GM11168 (cell line): ENCODE data around the gene ABL1.

Experiments
- in situ Hi-C: fragments of 300-500 bp; cut with MboI; formaldehyde crosslinking; loops from one replicate; pipeline ENCODE4 v1.12.0; 2022; ENCODE audit warnings: low sequenced_read_pairs; ENCODE audit not compliant: unreplicated experiment

Gene ABL1

DNA sequence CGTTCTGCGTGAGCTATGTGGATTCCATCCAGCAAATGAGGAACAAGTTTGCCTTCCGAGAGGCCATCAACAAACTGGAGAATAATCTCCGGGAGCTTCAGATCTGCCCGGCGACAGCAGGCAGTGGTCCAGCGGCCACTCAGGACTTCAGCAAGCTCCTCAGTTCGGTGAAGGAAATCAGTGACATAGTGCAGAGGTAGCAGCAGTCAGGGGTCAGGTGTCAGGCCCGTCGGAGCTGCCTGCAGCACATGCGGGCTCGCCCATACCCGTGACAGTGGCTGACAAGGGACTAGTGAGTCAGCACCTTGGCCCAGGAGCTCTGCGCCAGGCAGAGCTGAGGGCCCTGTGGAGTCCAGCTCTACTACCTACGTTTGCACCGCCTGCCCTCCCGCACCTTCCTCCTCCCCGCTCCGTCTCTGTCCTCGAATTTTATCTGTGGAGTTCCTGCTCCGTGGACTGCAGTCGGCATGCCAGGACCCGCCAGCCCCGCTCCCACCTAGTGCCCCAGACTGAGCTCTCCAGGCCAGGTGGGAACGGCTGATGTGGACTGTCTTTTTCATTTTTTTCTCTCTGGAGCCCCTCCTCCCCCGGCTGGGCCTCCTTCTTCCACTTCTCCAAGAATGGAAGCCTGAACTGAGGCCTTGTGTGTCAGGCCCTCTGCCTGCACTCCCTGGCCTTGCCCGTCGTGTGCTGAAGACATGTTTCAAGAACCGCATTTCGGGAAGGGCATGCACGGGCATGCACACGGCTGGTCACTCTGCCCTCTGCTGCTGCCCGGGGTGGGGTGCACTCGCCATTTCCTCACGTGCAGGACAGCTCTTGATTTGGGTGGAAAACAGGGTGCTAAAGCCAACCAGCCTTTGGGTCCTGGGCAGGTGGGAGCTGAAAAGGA is 50.7 kb downstream of the ABL1 start:
- in situ Hi-C loops: no loop called here

- in situ Hi-C loops: no loop called here
These were observed 51.9 kb downstream of the ABL1 start for GRCh38 chr9:130886981-130887380.

DNA sequence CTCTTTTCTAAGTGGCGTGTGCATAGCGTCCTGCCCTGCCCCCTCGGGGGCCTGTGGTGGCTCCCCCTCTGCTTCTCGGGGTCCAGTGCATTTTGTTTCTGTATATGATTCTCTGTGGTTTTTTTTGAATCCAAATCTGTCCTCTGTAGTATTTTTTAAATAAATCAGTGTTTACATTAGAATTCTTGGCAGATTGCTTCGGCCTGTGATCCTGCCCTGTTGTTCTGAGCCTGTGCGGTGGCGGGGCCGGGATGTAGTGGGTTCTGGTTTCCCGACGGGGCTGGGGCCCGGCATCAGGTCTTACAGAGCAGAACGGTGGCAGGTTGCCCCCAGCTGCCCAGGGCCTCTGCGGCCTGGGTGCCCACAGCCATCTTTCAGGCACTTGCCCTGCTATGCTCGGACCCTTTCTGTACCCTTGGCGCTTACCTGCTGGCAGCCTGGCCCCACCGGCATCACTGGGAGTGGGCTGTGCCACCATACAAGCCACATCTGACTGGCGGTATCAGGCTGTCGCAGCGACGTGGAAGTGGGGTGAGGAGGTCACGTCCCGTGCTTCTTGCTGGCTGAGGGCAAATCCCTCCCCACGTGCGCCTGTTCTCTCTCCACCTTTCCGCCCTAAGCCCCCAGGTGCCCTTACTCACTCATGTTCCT is 52.6 kb downstream of the ABL1 start:
- in situ Hi-C loops: no loop called here

DNA sequence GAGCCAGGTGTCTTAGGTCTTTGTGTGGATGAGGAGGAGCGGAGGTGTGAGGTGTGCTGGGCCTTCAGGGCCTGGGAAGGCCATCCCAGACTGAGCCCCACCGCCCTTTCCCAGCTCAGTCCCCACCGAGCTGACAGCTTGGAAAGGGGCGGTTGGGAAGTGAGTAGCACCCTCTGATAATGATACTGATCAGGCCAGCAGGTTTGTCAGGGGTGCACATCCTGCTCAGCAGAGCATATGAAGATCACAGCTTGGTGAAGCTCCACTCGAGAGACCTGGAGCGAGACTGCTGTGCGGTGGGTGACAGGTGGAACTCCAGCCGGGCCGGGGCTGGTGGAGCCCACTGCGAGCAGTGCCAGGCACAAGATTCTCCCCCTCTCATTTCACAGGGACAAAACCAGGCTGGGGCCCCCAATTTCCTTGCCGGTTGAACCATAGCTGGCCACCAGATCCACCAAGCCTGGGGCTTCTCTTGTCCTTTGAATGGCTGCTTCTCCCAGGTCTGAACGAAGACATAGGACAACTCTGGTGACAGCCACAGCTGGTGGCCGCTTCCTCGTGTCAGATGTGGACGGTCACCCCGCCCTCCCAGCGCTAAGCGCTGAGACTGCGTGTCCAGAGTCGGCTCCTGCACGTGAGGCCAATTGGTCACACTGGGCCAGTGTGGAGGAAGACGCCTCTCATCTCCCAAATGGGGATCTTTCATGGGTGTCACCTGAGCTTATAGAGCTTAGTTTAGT is 53.3 kb downstream of the ABL1 start:
- in situ Hi-C loops: no loop called here

DNA sequence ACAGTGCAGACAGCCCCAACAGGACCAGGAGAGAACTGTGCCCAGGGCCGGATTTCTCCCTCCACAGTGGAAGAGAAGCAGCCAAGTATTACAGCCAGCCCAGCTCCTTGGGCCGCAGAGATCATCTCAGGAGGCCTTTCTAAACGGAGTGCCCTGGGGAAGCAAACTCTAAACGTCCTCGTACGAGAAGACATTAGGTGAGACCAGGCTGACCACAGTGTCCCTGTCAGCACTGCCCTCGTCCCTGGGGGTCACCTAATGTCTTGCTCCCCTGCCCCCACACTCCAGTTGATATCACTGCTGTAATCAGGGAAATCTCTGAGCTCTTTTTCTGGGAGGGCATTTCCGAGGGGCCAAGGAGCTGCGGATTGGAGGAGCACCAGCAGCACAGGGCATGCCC is 55.1 kb downstream of the ABL1 start:
- in situ Hi-C loops: no loop called here

DNA sequence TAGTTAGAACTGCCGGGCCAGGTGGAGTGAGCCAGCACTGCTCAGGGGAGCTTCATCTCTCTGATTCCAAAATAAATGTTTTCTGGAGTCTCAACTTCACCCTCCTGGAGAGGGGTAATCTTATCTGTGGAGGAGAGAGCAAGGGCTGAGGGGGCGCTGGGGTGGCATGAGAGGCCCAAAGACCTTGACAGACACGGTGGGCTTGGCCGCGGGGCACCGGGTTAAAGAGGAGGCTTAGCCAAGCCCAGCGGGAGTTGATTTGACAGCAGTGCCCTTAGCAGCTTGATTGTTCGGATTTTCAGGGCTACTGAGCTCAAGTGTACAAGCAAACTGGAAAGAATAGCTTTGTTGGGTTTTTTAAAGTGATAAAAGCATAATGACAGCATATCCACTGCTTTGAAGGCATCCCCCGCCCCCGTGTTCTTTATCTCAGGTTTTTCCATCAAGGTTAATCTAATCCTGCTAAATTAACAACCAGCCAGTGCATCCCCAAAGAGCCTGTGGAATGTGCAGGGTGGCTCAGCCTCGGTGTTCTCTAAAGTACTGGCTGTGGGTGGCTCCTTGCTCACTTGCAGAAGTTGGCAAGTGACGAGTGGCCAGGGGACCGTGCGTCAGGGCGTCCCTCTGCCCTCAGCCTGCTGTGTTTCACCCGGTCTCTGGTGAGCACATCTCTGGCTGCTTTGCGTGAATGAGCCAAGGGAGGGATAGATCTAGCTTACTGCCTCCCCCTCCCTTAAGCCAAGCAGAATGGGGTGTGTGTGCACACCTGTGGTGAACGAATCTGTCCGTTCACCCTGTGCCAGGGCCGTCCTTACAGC is 56.0 kb downstream of the ABL1 start:
- in situ Hi-C loops: no loop called here

- in situ Hi-C loops: no loop called here
These were observed 56.8 kb downstream of the ABL1 start for GRCh38 chr9:130891688-130892476.

GRCh38 chr9:130892477-130893304 is 57.6 kb downstream of the ABL1 start:
- in situ Hi-C loops: no loop called here

- in situ Hi-C loops: no loop called here
These were observed 58.5 kb downstream of the ABL1 start for GRCh38 chr9:130893341-130894101.

DNA sequence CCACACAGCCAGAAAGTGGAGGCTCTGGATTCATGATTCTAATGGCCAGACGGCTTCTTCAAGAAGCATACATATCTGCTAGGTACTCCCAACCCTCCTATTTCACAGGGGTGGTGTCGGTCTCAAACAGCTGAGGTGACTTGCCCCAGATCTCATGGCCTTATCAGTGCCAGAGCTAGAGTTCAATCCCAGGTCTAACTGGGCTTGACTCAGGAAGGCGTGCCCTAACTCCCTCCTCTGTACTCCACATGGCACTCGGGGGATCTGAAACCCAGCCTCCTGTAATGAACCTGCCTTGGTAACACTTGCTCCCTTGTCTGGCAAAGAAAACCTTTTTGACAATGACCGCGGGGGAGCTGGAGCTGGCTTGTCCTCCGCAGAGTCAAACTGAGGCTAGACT is 59.5 kb downstream of the ABL1 start:
- in situ Hi-C loops: no loop called here

DNA sequence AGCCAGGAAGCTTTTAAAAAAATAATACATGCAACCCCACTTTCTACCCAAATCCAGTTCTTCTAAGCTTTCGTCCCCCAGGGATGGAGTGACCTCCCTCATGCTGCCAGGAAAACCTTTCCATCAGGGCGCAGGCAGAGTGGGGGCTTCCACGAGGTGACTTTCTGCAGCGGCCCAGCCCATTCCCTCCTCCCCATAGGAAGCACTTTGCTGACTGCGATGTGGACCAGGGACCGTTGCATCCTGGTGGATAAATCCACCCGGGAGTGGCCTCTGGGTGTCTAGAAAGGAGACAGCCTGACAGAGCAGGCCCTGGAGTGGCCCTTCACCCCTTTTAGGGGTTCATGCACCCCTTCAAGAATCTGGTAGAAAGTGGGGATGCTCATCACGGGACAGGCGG is 60.0 kb downstream of the ABL1 start:
- in situ Hi-C loops: no loop called here

DNA sequence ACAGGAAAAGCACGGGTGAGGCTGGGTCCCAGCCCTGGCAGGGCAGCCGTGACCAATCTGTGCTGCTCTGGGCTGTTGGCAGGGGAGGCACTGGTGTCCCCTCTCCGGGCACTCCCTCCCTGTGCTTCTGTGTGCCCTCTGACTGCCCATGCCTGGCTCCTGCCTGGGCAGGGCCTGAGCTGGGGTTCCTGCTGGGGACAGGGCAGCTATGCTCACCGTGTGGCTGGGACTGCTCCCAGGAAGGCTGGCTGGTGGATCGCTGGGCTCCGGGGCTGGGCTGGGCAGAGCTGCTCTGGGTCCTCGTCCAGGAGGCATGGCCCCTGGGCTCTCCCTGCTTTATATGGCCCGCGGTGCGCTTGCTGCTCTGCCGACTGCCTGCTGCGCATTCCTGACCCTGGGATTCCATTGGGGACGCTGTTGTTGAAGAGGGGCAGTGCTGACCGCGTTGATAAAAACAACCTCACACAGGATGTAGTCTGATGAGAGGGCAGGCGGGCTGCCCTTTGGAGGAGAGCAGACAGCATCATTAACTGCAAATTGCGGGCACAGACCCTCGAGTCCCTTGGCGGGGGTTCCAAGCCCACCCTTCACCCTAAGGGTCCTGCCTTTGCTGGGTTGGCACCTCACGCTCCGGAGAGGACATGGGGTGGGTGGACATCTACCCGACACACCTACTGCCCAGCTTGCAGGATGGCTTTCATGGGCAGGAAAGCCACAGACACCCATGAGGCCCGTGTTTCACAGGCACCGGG is 60.6 kb downstream of the ABL1 start:
- in situ Hi-C loops: no loop called here

DNA sequence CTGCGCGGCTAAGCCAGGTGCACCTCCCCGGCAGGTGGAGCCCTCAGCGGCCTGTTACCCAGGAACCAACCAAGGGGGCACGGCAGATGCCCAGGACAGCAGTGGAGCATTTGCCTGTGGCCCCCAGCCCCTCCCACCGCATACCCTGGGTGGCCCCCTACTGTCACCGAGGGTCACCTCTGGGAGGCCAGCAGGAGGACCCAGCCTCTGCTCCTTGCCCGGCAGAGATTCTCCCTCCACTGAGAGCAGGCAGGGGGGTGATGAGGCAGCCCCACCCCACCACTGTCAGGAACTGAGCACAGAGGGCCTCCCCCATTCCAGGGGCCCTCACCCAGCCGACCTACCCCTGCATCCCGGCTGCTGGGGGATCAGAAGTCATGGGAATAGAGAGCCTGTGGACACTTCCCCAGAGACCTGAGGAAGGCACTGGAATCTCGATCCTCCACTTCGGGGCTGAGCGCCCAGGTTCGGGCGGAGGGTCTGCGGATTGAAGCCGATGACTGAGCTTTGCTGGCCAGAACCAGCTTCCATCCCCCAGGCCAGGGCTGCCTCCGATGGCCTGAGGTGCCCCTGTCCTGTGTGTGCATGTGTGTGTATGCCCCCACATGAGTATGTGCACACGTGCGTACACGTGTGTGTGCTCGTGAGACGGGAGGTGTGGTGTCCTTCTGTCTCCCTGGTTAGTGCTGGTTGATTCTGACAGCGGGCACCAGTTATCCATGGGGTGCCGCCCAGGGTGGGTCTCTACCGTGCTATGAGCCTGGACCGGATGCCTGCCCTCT is 61.4 kb downstream of the ABL1 start, which contains the start of gene QRFP:
Gene QRFP (minus strand): TSS at position 580 of the 782 bp plus-strand sequence. CDS start 2,974 bp downstream, outside the sequence.
- in situ Hi-C loops: no loop called here

DNA sequence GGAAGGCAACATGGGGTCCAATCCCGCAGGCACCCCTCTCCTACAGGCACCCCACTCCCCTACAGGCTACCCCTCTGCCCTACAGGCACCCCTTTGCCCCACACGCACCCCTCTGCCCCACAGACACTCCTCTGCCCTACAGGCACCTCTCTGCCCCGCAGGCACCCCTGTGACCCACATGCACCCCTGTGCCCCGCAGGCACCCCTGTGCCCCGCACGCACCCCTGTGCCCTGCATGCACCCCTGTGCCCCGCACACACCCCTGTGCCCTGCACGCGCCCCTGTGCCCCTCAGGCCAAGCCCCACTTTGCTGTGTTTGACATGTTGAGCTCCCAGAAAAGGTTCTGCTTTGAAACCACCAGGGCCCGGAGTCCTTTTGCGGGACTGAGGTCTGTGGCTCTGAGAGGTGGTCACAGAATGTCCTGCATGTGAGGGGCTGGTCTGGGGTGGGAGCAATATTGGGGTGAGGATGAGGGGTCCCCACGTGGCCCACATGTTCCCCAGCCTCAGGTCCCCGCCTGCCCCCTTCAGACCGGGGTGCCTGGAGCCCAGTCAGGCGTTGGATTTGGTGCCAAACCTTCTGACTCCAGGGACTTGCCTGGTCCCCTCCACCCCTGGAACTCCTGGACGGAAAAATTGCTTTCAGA is 62.2 kb downstream of the ABL1 start:
- in situ Hi-C loops: no loop called here

- in situ Hi-C loops: no loop called here
These were observed 62.9 kb downstream of the ABL1 start for GRCh38 chr9:130897848-130898551.
